NT2/D1 (cell line): ENCODE results near the gene STAT5B.

Experiments
- SUZ12 ChIP-seq: IDR thresholded peaks from 2 replicates; pipeline ENCODE4 v1.6.1; 2011; ENCODE audit not compliant: insufficient read length, insufficient read depth; ENCODE audit errors: extremely low read depth
- ZNF274 ChIP-seq: IDR thresholded peaks from 2 replicates; pipeline ENCODE4 v1.6.1; 2011; ENCODE audit warnings: mild to moderate bottlenecking, low read depth, low read length

- TF ChIP-seq ZNF274, result no peak
- no peak for TF ChIP-seq SUZ12
Measured at GRCh38 chr17:42279776-42280630, 3.8 kb upstream of the STAT5B start.
